Liver (tissue), 9 donors: ENCODE measurements around the gene SCAMP5. TPM values are rescaled to one million over a fixed set of nuclear protein-coding genes. Genes with fewer than 3 reads are reported as not detected.

ENCODE experiments used
- DNase-seq: peaks from one replicate; pipeline ENCODE4 v3.0.0-alpha.2; 2017; ENCODE audit warnings: low spot score
- H3K27ac ChIP-seq, 2 donors: one replicate each; pipeline ENCODE4 v1.7.0; 2013; ENCODE audit warnings: inconsistent platforms in 2 of 2, low read length in 2 of 2, control low read depth in 1 of 2, low read depth in 1 of 2, mild to moderate bottlenecking in 1 of 2
- H3K27me3 ChIP-seq, 4 donors: one replicate each; pipeline versions ENCODE4 v1.6.1 to v1.7.0; 2013; ENCODE audit warnings: low read length in 3 of 4, inconsistent platforms in 1 of 4, mild to moderate bottlenecking in 1 of 4, moderate library complexity in 1 of 4; ENCODE audit not compliant: control insufficient read depth in 4 of 4, insufficient read depth in 4 of 4
- H3K36me3 ChIP-seq, 4 donors: one replicate each; pipeline versions ENCODE4 v1.6.1 to v1.7.0; 2013; ENCODE audit warnings: low read length in 3 of 4, mild to moderate bottlenecking in 3 of 4, low read depth in 1 of 4, moderate library complexity in 1 of 4; ENCODE audit not compliant: control insufficient read depth in 4 of 4, insufficient read depth in 3 of 4
- H3K4me1 ChIP-seq, 4 donors: one replicate each; pipeline versions ENCODE4 v1.6.1 to v1.7.0; 2013; ENCODE audit warnings: low read length in 3 of 4, mild to moderate bottlenecking in 3 of 4, moderate library complexity in 1 of 4; ENCODE audit not compliant: control insufficient read depth in 4 of 4, insufficient read depth in 4 of 4
- H3K4me3 ChIP-seq, 3 donors: one replicate each; pipeline versions ENCODE4 v1.6.1 to v1.7.0; 2013; ENCODE audit warnings: low read length in 3 of 3, control low read depth in 1 of 3, low read depth in 1 of 3, mild to moderate bottlenecking in 1 of 3
- H3K9ac ChIP-seq, 2 donors: one replicate each; pipeline ENCODE4 v1.7.0; 2013; ENCODE audit warnings: low read length in 2 of 2, mild to moderate bottlenecking in 2 of 2, moderate library complexity in 2 of 2, control low read depth in 1 of 2, low read depth in 1 of 2
- H3K9me3 ChIP-seq, 4 donors: one replicate each; pipeline versions ENCODE4 v1.6.1 to v1.7.0; 2013; ENCODE audit warnings: low read length in 3 of 4; ENCODE audit not compliant: control insufficient read depth in 4 of 4
- EGR1 ChIP-seq, 2 donors: IDR thresholded peaks; 2 replicates each; pipeline ENCODE4 v1.6.1; 2016 to 2018; ENCODE audit warnings: antibody characterized with exemption in 2 of 2, low read depth in 2 of 2
- FOXA1 ChIP-seq: IDR thresholded peaks from 2 replicates; pipeline ENCODE4 v1.6.1; 2016; ENCODE audit warnings: antibody characterized with exemption
- FOXA2 ChIP-seq: IDR thresholded peaks from 2 replicates; pipeline ENCODE4 v1.6.1; 2016; ENCODE audit warnings: antibody characterized with exemption
- GABPA ChIP-seq, 2 donors: IDR thresholded peaks in 1 of 2; conservative IDR thresholded peaks in 1 of 2; 2 replicates each; pipeline ENCODE4 v1.6.1; 2016; ENCODE audit warnings: antibody characterized with exemption in 2 of 2, mild to moderate bottlenecking in 1 of 2, moderate library complexity in 1 of 2
- HNF4A ChIP-seq, 2 donors: conservative IDR thresholded peaks; 2 replicates each; pipeline ENCODE4 v1.6.1; 2016; ENCODE audit warnings: antibody characterized with exemption in 2 of 2, mild to moderate bottlenecking in 2 of 2
- HNF4G ChIP-seq: IDR thresholded peaks from 2 replicates; pipeline ENCODE4 v1.6.1; 2016; ENCODE audit warnings: antibody characterized with exemption
- JUND ChIP-seq, 2 donors: IDR thresholded peaks; 2 replicates each; pipeline ENCODE4 v1.6.1; 2016; ENCODE audit warnings: antibody characterized with exemption in 2 of 2
- NR2F2 ChIP-seq: IDR thresholded peaks from 2 replicates; pipeline ENCODE4 v1.6.1; 2016; ENCODE audit warnings: antibody characterized with exemption
- RAD21 ChIP-seq, 2 donors: IDR thresholded peaks; 2 replicates each; pipeline ENCODE4 v1.6.1; 2016; ENCODE audit warnings: antibody characterized with exemption in 2 of 2, mild to moderate bottlenecking in 2 of 2
- RXRA ChIP-seq, 2 donors: IDR thresholded peaks; 2 replicates each; pipeline ENCODE4 v1.6.1; 2017 to 2018; ENCODE audit warnings: antibody characterized with exemption in 2 of 2, mild to moderate bottlenecking in 1 of 2
- SP1 ChIP-seq: IDR thresholded peaks from 2 replicates; pipeline ENCODE4 v1.6.1; 2018; ENCODE audit warnings: antibody characterized with exemption, mild to moderate bottlenecking
- TAF1 ChIP-seq: conservative IDR thresholded peaks from 2 replicates; pipeline ENCODE4 v1.6.1; 2016; ENCODE audit warnings: antibody characterized with exemption, mild to moderate bottlenecking
- WGBS: extraction: QIAGEN DNeasy Blood & Tissue Kit; methylation state at CpG from one replicate; pipeline ENCODE4 v1.1.7; 2013; 5-methylcytosine and 5-hydroxymethylcytosine counted together
- polyA plus RNA-seq, 2 donors: library from polyadenylated mRNA; stranded (reverse) in 1 of 2; unstranded in 1 of 2; fragments of 200-250 nt in 1 of 2; fragments of >200 nt in 1 of 2; fragmentation: Nextera tagmentation in 1 of 2; extraction: Ambion mirVana in 1 of 2; gene quantifications; one replicate each; pipeline versions ENCODE4 v1.2.1 to v1.2.3, GENCODE V29; 2013 to 2015
- total RNA-seq, 2 donors: library from RNA; depleted of rRNA; stranded (reverse); fragments of >200 nt; gene quantifications; one replicate each; pipeline ENCODE4 v1.2.3, GENCODE V29; 2014
- TF ChIP-seq, protein P1 (sequence below): fragments of 150-350 bp; IDR thresholded peaks from 2 replicates; pipeline ENCODE4 v1.5.1; 2017; ENCODE audit warnings: improper control_type of control experiment, low read depth, low read length; ENCODE audit not compliant: missing input control
- TF ChIP-seq, protein P2 (sequence below): IDR thresholded peaks from 2 replicates; pipeline ENCODE4 v1.6.1; 2016; ENCODE audit warnings: antibody characterized with exemption, mild to moderate bottlenecking
- TF ChIP-seq, protein P3 (sequence below): IDR thresholded peaks from 2 replicates; pipeline ENCODE4 v1.6.1; 2016; ENCODE audit warnings: antibody characterized with exemption
- donor health status: healthy.
- donor health status: healthy.
- donor health status: healthy.
- donor health status: healthy.
- donor health status: healthy.

The SCAMP5 gene
- total and polyA plus RNA-seq, 4 donors, result 0.50 to 7.5 (median 5.7) TPM

DNA sequence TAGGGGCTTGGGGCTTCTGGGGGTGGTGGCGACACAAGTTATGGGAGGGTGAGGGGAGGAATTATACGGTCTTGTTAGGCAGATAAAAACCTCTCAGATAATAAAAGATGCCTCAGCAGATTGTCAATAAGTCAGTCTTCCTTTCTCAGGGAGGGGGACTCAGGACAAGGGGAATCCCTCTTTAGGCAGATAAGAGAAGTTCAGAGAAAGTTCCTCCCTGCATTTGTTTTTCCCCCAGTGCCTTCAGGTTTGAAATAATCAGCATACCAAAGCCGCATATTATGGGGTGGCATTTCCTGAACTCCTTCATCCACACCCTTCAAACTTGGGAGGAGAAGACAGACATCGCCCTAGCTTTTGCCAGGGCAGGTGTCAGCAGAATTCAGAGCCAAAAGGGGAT, 36.5 kb downstream of the SCAMP5 start:
- H3K36me3 ChIP-seq, result no peaks in the 10 kb centered on the region
- H3K9me3 ChIP-seq, result no peaks in the 10 kb centered on the region
- H3K27ac ChIP-seq, result no peak overlapping the region
- DNase-seq, result no peak
- peaks cover 7 to 14% (median 11%) of the 10 kb centered on the region in 4 donors for H3K4me1 ChIP-seq
- TF ChIP-seq FOXA2 (no peak), HNF4A (conservative IDR thresholded peaks at IDR 0.05) (no peak), TAF1 (no peak), EGR1 (IDR thresholded peaks at IDR 0.05; ENCODE audit: low read depth in 2 of 2) (no peak), SP1 (no peak), RAD21 (IDR thresholded peaks at IDR 0.05) (no peak), RXRA (IDR thresholded peaks at IDR 0.05) (no peak), JUND (IDR thresholded peaks at IDR 0.05) (no peak), HNF4G (no peak), FOXA1 (no peak), NR2F2 (no peak)
- TF ChIP-seq, protein P1, sequence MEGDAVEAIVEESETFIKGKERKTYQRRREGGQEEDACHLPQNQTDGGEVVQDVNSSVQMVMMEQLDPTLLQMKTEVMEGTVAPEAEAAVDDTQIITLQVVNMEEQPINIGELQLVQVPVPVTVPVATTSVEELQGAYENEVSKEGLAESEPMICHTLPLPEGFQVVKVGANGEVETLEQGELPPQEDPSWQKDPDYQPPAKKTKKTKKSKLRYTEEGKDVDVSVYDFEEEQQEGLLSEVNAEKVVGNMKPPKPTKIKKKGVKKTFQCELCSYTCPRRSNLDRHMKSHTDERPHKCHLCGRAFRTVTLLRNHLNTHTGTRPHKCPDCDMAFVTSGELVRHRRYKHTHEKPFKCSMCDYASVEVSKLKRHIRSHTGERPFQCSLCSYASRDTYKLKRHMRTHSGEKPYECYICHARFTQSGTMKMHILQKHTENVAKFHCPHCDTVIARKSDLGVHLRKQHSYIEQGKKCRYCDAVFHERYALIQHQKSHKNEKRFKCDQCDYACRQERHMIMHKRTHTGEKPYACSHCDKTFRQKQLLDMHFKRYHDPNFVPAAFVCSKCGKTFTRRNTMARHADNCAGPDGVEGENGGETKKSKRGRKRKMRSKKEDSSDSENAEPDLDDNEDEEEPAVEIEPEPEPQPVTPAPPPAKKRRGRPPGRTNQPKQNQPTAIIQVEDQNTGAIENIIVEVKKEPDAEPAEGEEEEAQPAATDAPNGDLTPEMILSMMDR, result no peak
- TF ChIP-seq, protein P2, sequence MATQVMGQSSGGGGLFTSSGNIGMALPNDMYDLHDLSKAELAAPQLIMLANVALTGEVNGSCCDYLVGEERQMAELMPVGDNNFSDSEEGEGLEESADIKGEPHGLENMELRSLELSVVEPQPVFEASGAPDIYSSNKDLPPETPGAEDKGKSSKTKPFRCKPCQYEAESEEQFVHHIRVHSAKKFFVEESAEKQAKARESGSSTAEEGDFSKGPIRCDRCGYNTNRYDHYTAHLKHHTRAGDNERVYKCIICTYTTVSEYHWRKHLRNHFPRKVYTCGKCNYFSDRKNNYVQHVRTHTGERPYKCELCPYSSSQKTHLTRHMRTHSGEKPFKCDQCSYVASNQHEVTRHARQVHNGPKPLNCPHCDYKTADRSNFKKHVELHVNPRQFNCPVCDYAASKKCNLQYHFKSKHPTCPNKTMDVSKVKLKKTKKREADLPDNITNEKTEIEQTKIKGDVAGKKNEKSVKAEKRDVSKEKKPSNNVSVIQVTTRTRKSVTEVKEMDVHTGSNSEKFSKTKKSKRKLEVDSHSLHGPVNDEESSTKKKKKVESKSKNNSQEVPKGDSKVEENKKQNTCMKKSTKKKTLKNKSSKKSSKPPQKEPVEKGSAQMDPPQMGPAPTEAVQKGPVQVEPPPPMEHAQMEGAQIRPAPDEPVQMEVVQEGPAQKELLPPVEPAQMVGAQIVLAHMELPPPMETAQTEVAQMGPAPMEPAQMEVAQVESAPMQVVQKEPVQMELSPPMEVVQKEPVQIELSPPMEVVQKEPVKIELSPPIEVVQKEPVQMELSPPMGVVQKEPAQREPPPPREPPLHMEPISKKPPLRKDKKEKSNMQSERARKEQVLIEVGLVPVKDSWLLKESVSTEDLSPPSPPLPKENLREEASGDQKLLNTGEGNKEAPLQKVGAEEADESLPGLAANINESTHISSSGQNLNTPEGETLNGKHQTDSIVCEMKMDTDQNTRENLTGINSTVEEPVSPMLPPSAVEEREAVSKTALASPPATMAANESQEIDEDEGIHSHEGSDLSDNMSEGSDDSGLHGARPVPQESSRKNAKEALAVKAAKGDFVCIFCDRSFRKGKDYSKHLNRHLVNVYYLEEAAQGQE, result no peak
- no peaks in the 10 kb centered on the region for H3K27me3 ChIP-seq
- no peak overlapping the region for H3K4me3 ChIP-seq
- no peak overlapping the region for H3K9ac ChIP-seq
- WGBS, result 72% methylated on average over 4 of the region's 4 CpGs

DNA sequence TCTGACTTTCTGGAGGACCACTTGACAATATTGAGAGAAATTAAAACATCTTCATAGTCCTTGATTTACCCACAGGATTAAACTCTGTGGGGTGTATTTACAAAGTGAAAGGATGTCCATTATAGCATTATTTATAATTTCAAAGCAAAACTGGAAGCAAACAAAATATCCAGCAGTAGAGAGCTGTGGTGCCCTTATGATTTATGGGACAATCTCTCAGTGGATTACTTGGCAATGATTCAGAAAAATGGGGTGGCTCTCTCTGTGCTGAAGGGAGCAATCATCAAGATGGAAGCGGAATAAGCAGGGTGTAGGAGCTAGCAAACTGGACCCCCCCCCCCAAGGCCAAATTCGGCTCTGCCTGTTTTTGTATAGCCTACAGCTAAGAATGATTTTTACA, 37.0 kb downstream of the SCAMP5 start:
- H3K4me3 ChIP-seq, result no peak overlapping the region
- no peak overlapping the region for H3K27ac ChIP-seq
- H3K36me3 ChIP-seq, result no peaks in the 10 kb centered on the region
- WGBS, result 93% methylated on average over 2 of the region's 2 CpGs
- peaks cover 7 to 14% (median 11%) of the 10 kb centered on the region in 4 donors for H3K4me1 ChIP-seq
- no peaks in the 10 kb centered on the region for H3K27me3 ChIP-seq
- no peaks in the 10 kb centered on the region for H3K9me3 ChIP-seq
- DNase-seq, result no peak
- H3K9ac ChIP-seq, result no peak overlapping the region
- no peak for TF ChIP-seq EGR1 (IDR thresholded peaks at IDR 0.05; ENCODE audit: low read depth in 2 of 2)
- TF ChIP-seq FOXA1, result no peak
- no peak for TF ChIP-seq RXRA (IDR thresholded peaks at IDR 0.05)
- TF ChIP-seq JUND (IDR thresholded peaks at IDR 0.05), result no peak
- TF ChIP-seq SP1, result no peak
- TF ChIP-seq HNF4G, result no peak
- TF ChIP-seq, protein P3, sequence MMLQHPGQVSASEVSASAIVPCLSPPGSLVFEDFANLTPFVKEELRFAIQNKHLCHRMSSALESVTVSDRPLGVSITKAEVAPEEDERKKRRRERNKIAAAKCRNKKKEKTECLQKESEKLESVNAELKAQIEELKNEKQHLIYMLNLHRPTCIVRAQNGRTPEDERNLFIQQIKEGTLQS, result no peak
- no peak for TF ChIP-seq GABPA (IDR thresholded peaks at IDR 0.05 in 1 of 2, conservative IDR thresholded peaks at IDR 0.05 in 1 of 2)
- TF ChIP-seq, protein P2, result no peak
- TF ChIP-seq HNF4A (conservative IDR thresholded peaks at IDR 0.05), result no peak
- TF ChIP-seq, protein P1, result no peak
